HepG2 (cell line): ENCODE data around the gene LTB4R. TPM values are rescaled to one million over a fixed set of nuclear protein-coding genes. Genes with fewer than 3 reads are reported as not detected.

Source experiments
- ARNT ChIP-seq: fragments of 450-650 bp; IDR thresholded peaks from 2 replicates; pipeline ENCODE4 v1.6.1; 2017
- CBX5 ChIP-seq: sonication (generic); formaldehyde crosslinking; IDR thresholded peaks from 2 replicates; pipeline ENCODE4 v1.4.0; 2020; ENCODE audit warnings: missing genetic modification reagents, borderline replicate concordance
- CREB1 ChIP-seq, 2 experiments: fragments of 450-650 bp in 1 of 2; IDR thresholded peaks; 2 replicates each; pipeline ENCODE4 v1.6.1; 2016 to 2017; ENCODE audit warnings: control low read depth in 1 of 2, mild to moderate bottlenecking in 1 of 2, missing compliant biosample characterization in 1 of 2, missing genetic modification characterization in 1 of 2
- ETV6 ChIP-seq: sonication (generic); formaldehyde crosslinking; conservative IDR thresholded peaks from 2 replicates; pipeline ENCODE4 v1.4.0; 2020; ENCODE audit warnings: missing genetic modification reagents
- EZH2 ChIP-seq: conservative IDR thresholded peaks from 2 replicates; pipeline ENCODE4 v1.6.1; 2012; ENCODE audit warnings: mild to moderate bottlenecking, low read depth, low read length, moderate library complexity
- FOSL1 ChIP-seq: sonication (generic); formaldehyde crosslinking; IDR thresholded peaks from 2 replicates; pipeline ENCODE4 v1.9.0; 2021; ENCODE audit warnings: missing genetic modification reagents, borderline replicate concordance
- GTF2F1 ChIP-seq: fragments of 150-350 bp; IDR thresholded peaks from 2 replicates; pipeline ENCODE4 v1.6.1; 2014; ENCODE audit warnings: low read length
- HOXA3 ChIP-seq: sonication (generic); formaldehyde crosslinking; IDR thresholded peaks from 2 replicates; pipeline ENCODE4 v1.5.0; 2020; ENCODE audit warnings: missing genetic modification reagents
- NCOA5 ChIP-seq: sonication (generic); formaldehyde crosslinking; IDR thresholded peaks from 2 replicates; pipeline ENCODE4 v1.4.0; 2020; ENCODE audit warnings: missing genetic modification reagents
- POLR2AphosphoS2 ChIP-seq: IDR thresholded peaks from 2 replicates; pipeline ENCODE4 v1.6.1; 2011; ENCODE audit warnings: low read depth, low read length, improper control_type of control experiment
- SCMH1 ChIP-seq: sonication (generic); formaldehyde crosslinking; IDR thresholded peaks from 2 replicates; pipeline ENCODE4 v1.9.0; 2021; ENCODE audit warnings: missing genetic modification reagents, mild to moderate bottlenecking, borderline replicate concordance
- SOX6 ChIP-seq, 2 experiments: fragments of 450-650 bp in 1 of 2; sonication (generic) in 1 of 2; formaldehyde crosslinking in 1 of 2; IDR thresholded peaks; 2 replicates each; pipeline versions ENCODE4 v1.4.0 to v1.6.1; 2017 to 2020; ENCODE audit warnings: antibody characterized with exemption in 1 of 2, mild to moderate bottlenecking in 1 of 2, missing genetic modification reagents in 1 of 2
- TBL1XR1 ChIP-seq: fragments of 150-350 bp; IDR thresholded peaks from 2 replicates; pipeline ENCODE4 v1.6.1; 2014; ENCODE audit warnings: borderline replicate concordance, low read length; ENCODE audit not compliant: partially characterized antibody
- ZNF138 ChIP-seq: sonication (generic); formaldehyde crosslinking; IDR thresholded peaks from 2 replicates; pipeline ENCODE4 v1.5.0; 2020; ENCODE audit warnings: mild to moderate bottlenecking, low read depth, missing genetic modification reagents
- ZNF33A ChIP-seq: sonication (generic); formaldehyde crosslinking; IDR thresholded peaks from 2 replicates; pipeline ENCODE4 v1.5.1; 2020; ENCODE audit warnings: missing genetic modification reagents, mild to moderate bottlenecking, moderate library complexity, borderline replicate concordance
- ZNF484 ChIP-seq: sonication (generic); formaldehyde crosslinking; IDR thresholded peaks from 2 replicates; pipeline ENCODE4 v1.5.1; 2020; ENCODE audit warnings: mild to moderate bottlenecking, low read depth, missing genetic modification reagents, borderline replicate concordance
- ZNF550 ChIP-seq: sonication (generic); formaldehyde crosslinking; IDR thresholded peaks from 2 replicates; pipeline ENCODE4 v1.4.0; 2020; ENCODE audit warnings: mild to moderate bottlenecking, missing genetic modification reagents, borderline replicate concordance
- ZNF557 ChIP-seq: sonication (generic); formaldehyde crosslinking; IDR thresholded peaks from 2 replicates; pipeline ENCODE4 v1.4.0; 2020; ENCODE audit warnings: missing genetic modification reagents
- ZNF703 ChIP-seq: sonication (generic); formaldehyde crosslinking; IDR thresholded peaks from 2 replicates; pipeline ENCODE4 v1.5.1; 2020; ENCODE audit warnings: missing genetic modification reagents, mild to moderate bottlenecking, moderate library complexity, borderline replicate concordance
- polyA plus RNA-seq, 8 experiments: library from polyadenylated mRNA; depleted of rRNA in 3 of 8; stranded (reverse) in 7 of 8; unstranded in 1 of 8; fragments of >200 nt; fragmentation: Illumina TruSeq in 4 of 8; extraction: Trizol in 4 of 8; gene quantifications; 2 replicates each; pipeline versions ENCODE4 v1.2.1 to v1.2.3, GENCODE V29; 2011 to 2016; ENCODE audit warnings: low read depth in 4 of 8, missing spikeins in 1 of 8, mixed read lengths in 1 of 8; ENCODE audit not compliant: insufficient read depth in 1 of 8
- total RNA-seq, 5 experiments: library from RNA; depleted of rRNA; stranded (reverse); fragments of >200 nt; fragmentation: Illumina TruSeq; extraction: Trizol; gene quantifications; 2 replicates each; pipeline ENCODE4 v1.2.3, GENCODE V29; 2016; ENCODE audit warnings: low read depth in 1 of 5
- TF ChIP-seq, protein P1 (sequence below): sonication (generic); formaldehyde crosslinking; IDR thresholded peaks from 2 replicates; pipeline ENCODE4 v1.8.0; 2022; ENCODE audit warnings: mild to moderate bottlenecking, missing genetic modification reagents, moderate library complexity
- TF ChIP-seq, protein P2 (sequence below): sonication (generic); formaldehyde crosslinking; IDR thresholded peaks from 2 replicates; pipeline ENCODE4 v1.5.1; 2020; ENCODE audit warnings: mild to moderate bottlenecking, missing genetic modification reagents, moderate library complexity
- TF ChIP-seq, protein P3 (sequence below): sonication (generic); formaldehyde crosslinking; IDR thresholded peaks from 2 replicates; pipeline ENCODE4 v1.4.0; 2020; ENCODE audit warnings: missing genetic modification reagents
- TF ChIP-seq, protein P4 (sequence below): sonication (generic); formaldehyde crosslinking; IDR thresholded peaks from 2 replicates; pipeline ENCODE4 v1.8.0; 2022; ENCODE audit warnings: missing genetic modification reagents, mild to moderate bottlenecking, inconsistent platforms, borderline replicate concordance

LTB4R gene
- total and polyA plus RNA-seq, 2 of the 13 experiments (the other 11 are each of a cell fraction or from before 2014, with no cell fraction given): 3.2 to 8.2 TPM

DNA sequence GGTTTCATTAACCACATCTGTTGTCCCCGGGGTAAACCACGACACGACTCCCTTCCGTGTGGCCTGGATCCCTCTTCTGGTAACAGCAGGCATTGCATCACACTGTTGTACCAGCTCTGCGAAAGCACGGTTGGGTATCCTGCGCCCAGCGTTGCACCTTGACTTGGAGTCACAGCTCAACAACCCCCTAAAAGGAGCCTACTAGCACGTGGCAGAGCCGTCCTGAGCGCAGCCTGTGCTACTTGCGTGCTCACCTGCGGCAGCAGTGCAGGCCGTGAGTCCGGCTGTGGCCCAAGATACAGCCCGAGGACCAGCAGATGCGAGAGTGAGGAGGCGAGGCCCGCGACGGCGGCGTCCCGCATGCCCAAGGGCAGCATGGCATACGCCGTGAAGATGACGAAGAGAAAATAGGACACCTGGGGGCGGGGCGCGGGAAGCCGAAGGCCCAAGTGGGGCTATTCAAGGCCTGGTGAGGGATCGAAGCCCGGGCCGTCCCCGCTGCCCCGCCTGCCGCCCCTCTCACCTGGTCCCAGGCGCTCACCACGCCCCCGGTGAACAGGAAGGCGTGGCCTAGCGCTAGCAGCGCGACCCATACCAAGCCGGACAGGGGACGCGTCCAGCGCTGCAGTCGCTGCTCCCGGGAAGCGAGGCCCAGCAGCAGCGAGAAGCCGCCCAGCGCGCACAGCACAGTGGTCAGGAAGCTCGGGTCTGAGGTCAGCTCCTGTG is 21.1 kb downstream of the LTB4R start (continued):
- peak; percentile 81; the same call in 1 of the 2 replicates for TF ChIP-seq ZNF484 (CRISPR knock-in tag)
- TF ChIP-seq CREB1 (IDR thresholded peaks at IDR 0.05): peak; percentile 51; the same call in 1 of the 2 replicates
- TF ChIP-seq CREB1 (CRISPR knock-in tag; IDR thresholded peaks at IDR 0.05): no peak
- TF ChIP-seq ZNF557 (CRISPR knock-in tag): 0 out of 2 replicates have a peak, but pooled peaks have one; percentile 32
- TF ChIP-seq ZNF33A (CRISPR knock-in tag): no peak
- peak; percentile 95; the same call in 1 of the 2 replicates for TF ChIP-seq ZNF138 (CRISPR knock-in tag)
- TF ChIP-seq GTF2F1: no peak
- TF ChIP-seq, protein P1, sequence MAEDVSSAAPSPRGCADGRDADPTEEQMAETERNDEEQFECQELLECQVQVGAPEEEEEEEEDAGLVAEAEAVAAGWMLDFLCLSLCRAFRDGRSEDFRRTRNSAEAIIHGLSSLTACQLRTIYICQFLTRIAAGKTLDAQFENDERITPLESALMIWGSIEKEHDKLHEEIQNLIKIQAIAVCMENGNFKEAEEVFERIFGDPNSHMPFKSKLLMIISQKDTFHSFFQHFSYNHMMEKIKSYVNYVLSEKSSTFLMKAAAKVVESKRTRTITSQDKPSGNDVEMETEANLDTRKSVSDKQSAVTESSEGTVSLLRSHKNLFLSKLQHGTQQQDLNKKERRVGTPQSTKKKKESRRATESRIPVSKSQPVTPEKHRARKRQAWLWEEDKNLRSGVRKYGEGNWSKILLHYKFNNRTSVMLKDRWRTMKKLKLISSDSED (CRISPR knock-in tag): no peak
- TF ChIP-seq, protein P2, sequence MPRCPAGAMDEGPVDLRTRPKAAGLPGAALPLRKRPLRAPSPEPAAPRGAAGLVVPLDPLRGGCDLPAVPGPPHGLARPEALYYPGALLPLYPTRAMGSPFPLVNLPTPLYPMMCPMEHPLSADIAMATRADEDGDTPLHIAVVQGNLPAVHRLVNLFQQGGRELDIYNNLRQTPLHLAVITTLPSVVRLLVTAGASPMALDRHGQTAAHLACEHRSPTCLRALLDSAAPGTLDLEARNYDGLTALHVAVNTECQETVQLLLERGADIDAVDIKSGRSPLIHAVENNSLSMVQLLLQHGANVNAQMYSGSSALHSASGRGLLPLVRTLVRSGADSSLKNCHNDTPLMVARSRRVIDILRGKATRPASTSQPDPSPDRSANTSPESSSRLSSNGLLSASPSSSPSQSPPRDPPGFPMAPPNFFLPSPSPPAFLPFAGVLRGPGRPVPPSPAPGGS (CRISPR knock-in tag): peak; percentile 94
- TF ChIP-seq POLR2AphosphoS2: no peak
- TF ChIP-seq ZNF703 (CRISPR knock-in tag): no peak
- peak; percentile 85 for TF ChIP-seq CBX5 (CRISPR knock-in tag)
- no peak for TF ChIP-seq FOSL1 (CRISPR knock-in tag)
- TF ChIP-seq HOXA3 (CRISPR knock-in tag): peak; percentile 42
- TF ChIP-seq SOX6 (IDR thresholded peaks at IDR 0.05): no peak
- TF ChIP-seq SOX6 (CRISPR knock-in tag; IDR thresholded peaks at IDR 0.05): peak; percentile 63
- peak; percentile 86 for TF ChIP-seq ETV6 (CRISPR knock-in tag)
- TF ChIP-seq, protein P3, sequence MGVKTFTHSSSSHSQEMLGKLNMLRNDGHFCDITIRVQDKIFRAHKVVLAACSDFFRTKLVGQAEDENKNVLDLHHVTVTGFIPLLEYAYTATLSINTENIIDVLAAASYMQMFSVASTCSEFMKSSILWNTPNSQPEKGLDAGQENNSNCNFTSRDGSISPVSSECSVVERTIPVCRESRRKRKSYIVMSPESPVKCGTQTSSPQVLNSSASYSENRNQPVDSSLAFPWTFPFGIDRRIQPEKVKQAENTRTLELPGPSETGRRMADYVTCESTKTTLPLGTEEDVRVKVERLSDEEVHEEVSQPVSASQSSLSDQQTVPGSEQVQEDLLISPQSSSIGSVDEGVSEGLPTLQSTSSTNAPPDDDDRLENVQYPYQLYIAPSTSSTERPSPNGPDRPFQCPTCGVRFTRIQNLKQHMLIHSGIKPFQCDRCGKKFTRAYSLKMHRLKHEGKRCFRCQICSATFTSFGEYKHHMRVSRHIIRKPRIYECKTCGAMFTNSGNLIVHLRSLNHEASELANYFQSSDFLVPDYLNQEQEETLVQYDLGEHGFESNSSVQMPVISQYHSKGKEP (CRISPR knock-in tag): 0 out of 2 replicates have a peak, but pooled peaks have one; percentile 56
- no peak for TF ChIP-seq TBL1XR1
- TF ChIP-seq EZH2: no peak
- no peak for TF ChIP-seq NCOA5 (CRISPR knock-in tag)
- no peak for TF ChIP-seq ARNT
- TF ChIP-seq ZNF550 (CRISPR knock-in tag): peak; percentile 66; the same call in 1 of the 2 replicates
- TF ChIP-seq, protein P4, sequence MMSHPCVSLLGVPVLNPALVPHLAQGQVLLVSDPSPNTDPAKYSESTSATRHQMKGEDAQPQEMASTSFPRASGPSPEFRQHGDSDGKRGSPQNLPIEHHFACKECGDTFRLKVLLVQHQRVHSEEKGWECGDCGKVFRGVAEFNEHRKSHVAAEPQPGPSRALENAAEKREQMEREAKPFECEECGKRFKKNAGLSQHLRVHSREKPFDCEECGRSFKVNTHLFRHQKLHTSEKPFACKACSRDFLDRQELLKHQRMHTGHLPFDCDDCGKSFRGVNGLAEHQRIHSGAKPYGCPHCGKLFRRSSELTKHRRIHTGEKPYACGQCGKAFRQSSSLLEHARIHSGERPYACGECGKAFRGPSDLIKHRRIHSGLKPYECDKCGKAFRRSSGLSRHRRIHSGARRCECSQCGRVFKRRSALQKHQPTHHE (CRISPR knock-in tag): peak; percentile 61; the same call in 1 of the 2 replicates
- no peak for TF ChIP-seq SCMH1
